ENCODE data around the gene SCO2. TPM values are rescaled to one million over a fixed set of nuclear protein-coding genes. Genes with fewer than 3 reads are reported as not detected.
A peak's percentile ranks its signal among the peaks of the same experiment; 100 is the strongest.

SCO2 gene
- total and polyA plus RNA-seq, 2 of the 13 experiments (the other 11 are each of a cell fraction or from before 2014, with no cell fraction given): 0.32 to 3.7 TPM

DNA sequence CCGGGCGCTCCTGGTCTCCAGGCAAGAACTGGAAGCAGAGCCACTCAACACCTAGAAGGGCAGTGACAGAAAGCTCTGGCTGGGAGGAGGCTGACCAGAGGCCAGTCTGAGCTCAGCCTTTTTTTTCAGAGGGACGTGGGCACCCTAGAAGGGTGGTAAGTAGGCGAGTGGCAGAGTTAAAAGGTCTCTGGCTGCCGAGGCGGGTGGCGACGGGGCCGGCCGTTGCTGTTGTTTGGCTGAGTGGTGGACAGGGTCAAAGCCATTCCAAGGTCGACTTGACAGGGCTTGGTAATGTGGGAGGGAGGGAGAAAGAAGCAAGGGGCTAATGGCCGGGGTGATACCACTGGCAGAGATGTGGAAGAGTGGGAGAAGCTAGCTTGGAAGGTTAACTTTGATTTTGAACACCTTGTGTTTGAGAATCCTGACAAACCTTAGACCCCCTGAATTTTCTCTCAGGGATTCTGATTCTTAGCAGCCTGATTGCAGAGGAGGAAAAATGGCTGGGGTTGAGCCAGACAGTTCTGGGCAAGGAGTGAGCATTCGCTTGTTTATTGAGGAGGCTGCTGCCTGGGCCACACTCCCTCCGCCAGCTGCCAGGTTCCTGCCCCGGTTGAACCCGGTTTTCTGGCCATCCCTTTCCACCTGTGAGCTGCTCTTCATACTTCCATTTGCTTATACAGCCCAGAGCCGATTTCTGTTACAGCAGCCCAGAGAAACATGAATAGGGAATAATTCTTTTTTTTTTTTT, 38.2 kb upstream of the SCO2 start (continued):
- TF ChIP-seq, protein P1, sequence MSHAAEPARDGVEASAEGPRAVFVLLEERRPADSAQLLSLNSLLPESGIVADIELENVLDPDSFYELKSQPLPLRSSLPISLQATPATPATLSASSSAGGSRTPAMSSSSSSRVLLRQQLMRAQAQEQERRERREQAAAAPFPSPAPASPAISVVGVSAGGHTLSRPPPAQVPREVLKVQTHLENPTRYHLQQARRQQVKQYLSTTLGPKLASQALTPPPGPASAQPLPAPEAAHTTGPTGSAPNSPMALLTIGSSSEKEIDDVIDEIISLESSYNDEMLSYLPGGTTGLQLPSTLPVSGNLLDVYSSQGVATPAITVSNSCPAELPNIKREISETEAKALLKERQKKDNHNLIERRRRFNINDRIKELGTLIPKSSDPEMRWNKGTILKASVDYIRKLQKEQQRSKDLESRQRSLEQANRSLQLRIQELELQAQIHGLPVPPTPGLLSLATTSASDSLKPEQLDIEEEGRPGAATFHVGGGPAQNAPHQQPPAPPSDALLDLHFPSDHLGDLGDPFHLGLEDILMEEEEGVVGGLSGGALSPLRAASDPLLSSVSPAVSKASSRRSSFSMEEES (CRISPR knock-in tag; IDR thresholded peaks at IDR 0.05): no peak
- TF ChIP-seq ZZZ3 (CRISPR knock-in tag; IDR thresholded peaks at IDR 0.05; ENCODE audit: borderline replicate concordance): no peak
- TF ChIP-seq ZNF652 (CRISPR knock-in tag; IDR thresholded peaks at IDR 0.05; ENCODE audit: borderline replicate concordance, low read depth): no peak
- no peak for TF ChIP-seq YEATS4 (CRISPR knock-in tag; IDR thresholded peaks at IDR 0.05; ENCODE audit: borderline replicate concordance)
- no peak for TF ChIP-seq ZNF615 (CRISPR knock-in tag; IDR thresholded peaks at IDR 0.05; ENCODE audit: borderline replicate concordance)
- 0 out of 2 replicates have a peak, but pooled peaks have one; percentile 32 for TF ChIP-seq EEA1 (CRISPR knock-in tag; IDR thresholded peaks at IDR 0.05; ENCODE audit: borderline replicate concordance)
- no peak for TF ChIP-seq NFE2 (CRISPR knock-in tag; IDR thresholded peaks at IDR 0.05)
- TF ChIP-seq ZNF768 (CRISPR knock-in tag; IDR thresholded peaks at IDR 0.05): no peak
- TF ChIP-seq HHEX (CRISPR knock-in tag; IDR thresholded peaks at IDR 0.05): no peak
- TF ChIP-seq RXRB (CRISPR knock-in tag; IDR thresholded peaks at IDR 0.05; ENCODE audit: borderline replicate concordance): peak; percentile 74
- no peak for TF ChIP-seq NFE2L2 (IDR thresholded peaks at IDR 0.05; ENCODE audit: low read length)
- no peak for TF ChIP-seq NCOA5 (CRISPR knock-in tag; IDR thresholded peaks at IDR 0.05)
- no peak for TF ChIP-seq STAG1 (CRISPR knock-in tag; IDR thresholded peaks at IDR 0.05)
- no peak for TF ChIP-seq ZNF292 (CRISPR knock-in tag; IDR thresholded peaks at IDR 0.05; ENCODE audit: borderline replicate concordance, low read depth)
- no peak for TF ChIP-seq ZFP82 (CRISPR knock-in tag; IDR thresholded peaks at IDR 0.05; ENCODE audit: borderline replicate concordance)
- TF ChIP-seq MTA1 (CRISPR knock-in tag; IDR thresholded peaks at IDR 0.05; ENCODE audit: borderline replicate concordance): 0 out of 2 replicates have a peak, but pooled peaks have one; percentile 20
- no peak for TF ChIP-seq ZNF678 (CRISPR knock-in tag; IDR thresholded peaks at IDR 0.05)
- TF ChIP-seq, protein P2, sequence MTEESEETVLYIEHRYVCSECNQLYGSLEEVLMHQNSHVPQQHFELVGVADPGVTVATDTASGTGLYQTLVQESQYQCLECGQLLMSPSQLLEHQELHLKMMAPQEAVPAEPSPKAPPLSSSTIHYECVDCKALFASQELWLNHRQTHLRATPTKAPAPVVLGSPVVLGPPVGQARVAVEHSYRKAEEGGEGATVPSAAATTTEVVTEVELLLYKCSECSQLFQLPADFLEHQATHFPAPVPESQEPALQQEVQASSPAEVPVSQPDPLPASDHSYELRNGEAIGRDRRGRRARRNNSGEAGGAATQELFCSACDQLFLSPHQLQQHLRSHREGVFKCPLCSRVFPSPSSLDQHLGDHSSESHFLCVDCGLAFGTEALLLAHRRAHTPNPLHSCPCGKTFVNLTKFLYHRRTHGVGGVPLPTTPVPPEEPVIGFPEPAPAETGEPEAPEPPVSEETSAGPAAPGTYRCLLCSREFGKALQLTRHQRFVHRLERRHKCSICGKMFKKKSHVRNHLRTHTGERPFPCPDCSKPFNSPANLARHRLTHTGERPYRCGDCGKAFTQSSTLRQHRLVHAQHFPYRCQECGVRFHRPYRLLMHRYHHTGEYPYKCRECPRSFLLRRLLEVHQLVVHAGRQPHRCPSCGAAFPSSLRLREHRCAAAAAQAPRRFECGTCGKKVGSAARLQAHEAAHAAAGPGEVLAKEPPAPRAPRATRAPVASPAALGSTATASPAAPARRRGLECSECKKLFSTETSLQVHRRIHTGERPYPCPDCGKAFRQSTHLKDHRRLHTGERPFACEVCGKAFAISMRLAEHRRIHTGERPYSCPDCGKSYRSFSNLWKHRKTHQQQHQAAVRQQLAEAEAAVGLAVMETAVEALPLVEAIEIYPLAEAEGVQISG (CRISPR knock-in tag; IDR thresholded peaks at IDR 0.05): 0 out of 2 replicates have a peak, but pooled peaks have one; percentile 5
- TF ChIP-seq CEBPB (IDR thresholded peaks at IDR 0.05; ENCODE audit: borderline replicate concordance, low read depth, low read length): no peak
- no peak for TF ChIP-seq FOXM1 (CRISPR knock-in tag; IDR thresholded peaks at IDR 0.05)
- no peak for TF ChIP-seq ZNF703 (CRISPR knock-in tag; IDR thresholded peaks at IDR 0.05; ENCODE audit: borderline replicate concordance)
- 0 out of 2 replicates have a peak, but pooled peaks have one; percentile 17 for TF ChIP-seq ZNF598 (CRISPR knock-in tag; IDR thresholded peaks at IDR 0.05; ENCODE audit: borderline replicate concordance)
- TF ChIP-seq SRY (CRISPR knock-in tag; IDR thresholded peaks at IDR 0.05): no peak
- TF ChIP-seq FOXK1 (CRISPR knock-in tag; IDR thresholded peaks at IDR 0.05; ENCODE audit: borderline replicate concordance, low read depth): peak; percentile 56; the same call in 1 of the 2 replicates
- TF ChIP-seq SIX4 (CRISPR knock-in tag; IDR thresholded peaks at IDR 0.05): no peak
- no peak for TF ChIP-seq ZBTB42 (CRISPR knock-in tag; IDR thresholded peaks at IDR 0.05)
- TF ChIP-seq ZMYM2 (CRISPR knock-in tag; IDR thresholded peaks at IDR 0.05): no peak
- 0 out of 2 replicates have a peak, but pooled peaks have one; percentile 39 for TF ChIP-seq RXRA (CRISPR knock-in tag; IDR thresholded peaks at IDR 0.05)
- TF ChIP-seq KAT7 (CRISPR knock-in tag; IDR thresholded peaks at IDR 0.05; ENCODE audit: borderline replicate concordance): no peak

All from HepG2 (cell line).